Stimulated activated CD4-positive, alpha-beta T cell treated with anti-CD3 and anti-CD28 coated beads, Interleukin-1b, Interleukin-23, amount 100 ng/mL, for 4 hours (primary cell): ENCODE measurements around the gene IRAK4.

Experiments used
- DNase-seq, 2 donors: peaks; one replicate each; pipeline ENCODE4 v3.0.0-alpha.2; 2020; ENCODE audit warnings: low read depth in 2 of 2

Gene IRAK4

GRCh38 chr12:43836475-43836989 is 77.8 kb downstream of the IRAK4 start:
- no peak for DNase-seq
